ENCODE data around the gene DLGAP1.

DLGAP1 gene

GRCh38 chr18:4193086-4193485, 262.0 kb downstream of the DLGAP1 start:
- in situ Hi-C loops (cut with HindIII; ENCODE audit: low sequenced_read_pairs): no loop called here

GRCh38 chr18:4181882-4182568, 273.1 kb downstream of the DLGAP1 start:
- in situ Hi-C loops (cut with HindIII; ENCODE audit: low sequenced_read_pairs): no loop called here

DNA sequence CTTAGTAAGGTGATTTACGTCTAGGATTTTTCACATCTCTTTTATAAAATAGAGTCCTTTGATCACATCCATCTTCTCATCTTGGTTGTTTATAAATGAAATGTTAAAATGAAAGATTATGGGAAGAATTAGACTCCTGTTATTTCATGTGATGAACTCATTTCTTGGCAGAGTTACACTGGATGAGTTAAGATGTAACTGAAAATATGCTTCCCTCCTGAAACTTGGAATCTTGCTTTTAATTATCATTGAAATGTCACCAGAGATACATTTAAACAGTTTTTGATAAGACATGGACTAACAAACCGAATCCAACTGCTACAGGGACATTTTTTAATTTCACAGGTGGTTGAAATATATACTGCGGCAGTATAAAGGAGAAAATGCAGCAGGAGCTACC, 274.0 kb downstream of the DLGAP1 start:
- in situ Hi-C loops (cut with HindIII; ENCODE audit: low sequenced_read_pairs): no loop called here

DNA sequence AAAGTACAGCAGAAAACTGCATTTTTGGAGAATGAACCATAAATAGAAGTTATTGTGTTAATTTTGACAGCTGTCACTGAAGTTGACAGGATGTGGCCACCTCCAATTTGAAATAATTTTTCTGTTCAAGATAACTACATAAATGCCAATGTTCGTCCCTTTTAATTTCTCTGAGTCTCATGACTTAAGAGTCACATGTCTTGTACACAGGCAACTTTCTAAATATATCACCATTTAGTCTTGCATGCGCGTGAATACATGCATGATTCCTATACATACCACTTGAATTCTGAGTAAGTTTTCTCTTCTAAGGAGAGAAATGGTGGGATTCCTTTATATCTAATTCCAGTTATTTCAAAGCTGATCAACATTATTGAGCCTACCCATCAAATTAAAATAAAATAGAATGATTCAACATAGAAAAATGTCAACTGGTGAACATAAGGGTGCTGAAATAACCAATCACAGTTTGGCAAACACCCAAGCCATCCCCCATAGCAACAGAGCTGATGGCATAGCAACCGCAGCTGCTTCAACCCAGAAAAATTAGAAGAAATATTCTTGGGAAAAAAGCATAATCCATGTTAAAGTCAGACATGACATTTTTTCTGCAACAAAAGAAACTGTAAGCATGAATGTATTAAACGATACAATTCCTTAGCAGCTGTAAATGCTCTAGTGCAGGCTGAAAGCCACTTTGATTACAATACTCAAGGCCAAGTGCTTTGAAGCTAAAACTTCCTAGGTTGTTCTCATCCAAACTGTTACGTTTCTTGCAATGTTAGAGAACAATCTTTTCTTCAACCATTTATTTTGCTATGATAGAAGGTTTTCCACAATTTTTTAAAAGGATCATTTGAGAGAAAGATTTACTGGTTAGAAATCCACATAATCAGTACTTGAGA, 282.7 kb downstream of the DLGAP1 start:
- in situ Hi-C loops (cut with HindIII; ENCODE audit: low sequenced_read_pairs): no loop called here

DNA sequence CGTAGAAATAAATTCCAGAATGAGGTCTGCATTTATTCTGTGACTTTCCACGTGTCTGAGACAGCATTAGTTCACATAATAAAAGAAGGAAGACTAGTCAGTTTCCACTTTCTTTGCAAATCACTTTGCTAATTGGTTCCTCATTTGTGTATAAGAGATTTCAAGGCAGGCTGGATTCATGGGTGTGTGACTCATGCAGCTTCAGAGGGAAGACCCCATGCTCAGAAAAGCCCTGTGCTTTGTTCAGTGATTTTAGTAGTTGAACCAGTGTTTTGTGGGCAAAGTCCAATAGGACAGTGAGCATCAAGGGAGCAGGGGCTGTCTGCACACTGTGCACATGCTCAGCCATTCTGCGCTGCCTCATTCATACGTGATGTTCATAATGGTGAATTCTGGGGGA, 297.8 kb downstream of the DLGAP1 start:
- in situ Hi-C loops (cut with HindIII; ENCODE audit: low sequenced_read_pairs): no loop called here

DNA sequence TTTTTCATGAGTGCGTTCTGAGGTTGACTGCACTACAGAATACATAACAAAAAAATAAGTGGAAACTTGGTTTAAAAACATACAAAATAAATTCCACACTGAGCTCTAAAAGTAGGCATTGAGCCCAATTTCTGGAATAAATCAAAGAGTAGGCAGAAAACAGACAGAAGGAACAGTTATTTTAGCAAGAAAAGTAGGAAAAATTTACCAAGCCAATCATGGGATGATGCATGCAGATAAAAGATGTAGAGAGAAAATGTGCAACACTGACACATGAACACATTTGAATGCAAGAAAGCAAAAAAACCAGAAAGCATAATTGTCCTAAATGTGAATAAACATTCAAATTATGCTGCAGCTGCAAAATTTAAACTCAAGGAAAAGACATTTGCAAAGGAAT, 308.3 kb downstream of the DLGAP1 start:
- in situ Hi-C loops (cut with HindIII; ENCODE audit: low sequenced_read_pairs): no loop called here

DNA sequence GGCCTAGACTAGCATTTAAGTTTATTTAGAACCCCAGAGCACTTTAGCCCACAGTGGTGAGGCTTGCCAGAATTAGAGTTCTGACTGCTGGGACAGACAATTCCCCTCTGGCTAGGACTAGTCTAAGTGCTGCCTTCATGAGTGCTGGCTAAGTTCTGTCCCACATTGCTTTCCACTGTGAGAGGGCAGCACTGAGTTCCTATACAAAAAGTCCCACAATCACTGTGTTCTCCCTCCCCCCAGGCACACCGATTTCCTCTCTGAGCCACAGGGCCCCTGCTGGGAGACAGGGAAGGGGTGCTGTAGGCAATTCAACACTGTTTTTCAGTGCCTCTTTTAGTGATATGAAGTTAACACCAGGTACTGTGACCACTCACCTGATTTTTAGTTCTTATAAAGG, 310.9 kb downstream of the DLGAP1 start:
- in situ Hi-C loops (cut with HindIII; ENCODE audit: low sequenced_read_pairs): no loop called here

DNA sequence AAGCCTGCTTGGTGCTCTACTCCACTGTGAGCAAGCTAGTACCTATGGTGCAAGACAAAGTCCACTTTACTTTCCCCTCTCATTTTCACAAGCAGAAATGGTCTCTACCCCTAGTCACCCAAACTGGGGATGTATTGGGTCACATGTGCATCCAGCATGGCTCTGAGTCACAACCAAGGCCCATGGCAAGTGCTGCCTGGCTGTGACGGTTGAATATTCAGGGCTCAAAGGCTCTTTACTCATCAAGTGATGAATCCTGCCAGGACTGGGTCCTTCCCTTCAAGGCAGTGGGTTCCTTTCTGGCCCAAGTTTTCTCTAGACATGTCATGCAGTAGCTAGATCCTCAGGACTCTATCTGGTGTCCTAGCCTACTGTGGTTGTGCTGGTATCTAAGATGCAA, 311.5 kb downstream of the DLGAP1 start:
- in situ Hi-C loops (cut with HindIII; ENCODE audit: low sequenced_read_pairs): no loop called here

DNA sequence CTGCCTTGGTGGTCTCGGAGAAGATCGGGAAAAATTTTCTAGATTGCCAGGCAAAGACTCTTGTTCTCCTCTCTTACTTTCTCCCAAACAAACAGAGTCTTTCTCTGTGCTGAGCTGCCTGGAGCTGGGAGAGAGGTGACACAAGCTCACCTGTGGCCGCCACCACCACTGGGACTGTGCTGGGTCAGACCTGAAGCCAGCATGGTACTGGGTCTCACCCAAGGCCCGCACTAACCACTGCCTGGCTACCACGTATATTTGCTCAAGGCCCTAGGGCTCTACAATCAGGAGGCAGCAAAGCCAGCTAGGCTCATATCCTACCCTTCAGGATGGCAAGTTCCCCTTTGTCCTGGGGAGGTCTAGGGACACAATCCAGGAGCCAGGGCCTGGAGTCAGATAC, 312.2 kb downstream of the DLGAP1 start:
- in situ Hi-C loops (cut with HindIII; ENCODE audit: low sequenced_read_pairs): no loop called here

GRCh38 chr18:4134700-4135099, 320.4 kb downstream of the DLGAP1 start:
- in situ Hi-C loops (cut with HindIII; ENCODE audit: low sequenced_read_pairs): no loop called here

DNA sequence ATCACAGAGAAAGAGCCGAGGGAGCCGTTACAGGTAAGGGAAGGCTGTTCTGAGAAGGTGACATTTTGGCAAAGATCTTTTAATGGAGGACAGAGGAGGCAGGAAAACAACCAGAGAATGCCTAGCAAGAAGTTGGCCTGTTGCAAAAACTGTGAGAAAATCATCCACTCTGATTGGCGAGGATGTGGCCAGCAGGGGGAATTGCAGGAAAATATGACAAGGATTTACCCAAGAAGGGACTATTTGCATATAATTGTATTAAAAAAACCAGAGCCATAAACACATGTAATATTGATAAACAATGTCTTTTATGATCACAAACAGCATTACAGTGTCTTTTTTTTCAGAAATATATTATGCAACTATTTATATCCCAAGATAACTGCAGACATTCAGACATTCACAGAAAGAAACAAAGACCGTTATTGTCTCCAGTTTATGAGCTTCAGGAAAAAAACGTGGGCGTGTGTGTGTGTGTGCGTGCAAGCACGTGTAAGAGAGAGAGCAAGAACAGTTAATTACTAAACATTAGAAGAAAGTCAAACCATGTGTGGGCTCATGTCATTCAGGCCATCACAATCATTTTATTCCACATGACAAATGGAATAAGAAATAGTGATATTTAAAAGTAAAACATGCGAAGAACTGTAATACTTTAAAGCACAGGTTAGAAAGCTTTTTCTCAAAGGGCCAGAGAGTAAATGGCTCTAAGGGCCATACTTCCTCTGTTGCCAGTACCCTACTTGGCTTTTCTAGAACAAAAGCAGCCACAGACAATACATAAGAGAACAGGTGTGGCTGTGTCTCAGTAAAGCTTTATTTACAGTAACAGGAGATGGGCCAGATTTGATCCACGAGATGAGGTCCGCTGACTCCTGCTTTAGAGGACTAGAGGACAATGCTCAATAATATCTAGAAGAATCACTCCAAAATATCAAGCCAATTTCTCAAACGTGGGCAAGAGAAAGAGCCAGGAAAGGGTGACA, 324.1 kb downstream of the DLGAP1 start:
- in situ Hi-C loops (cut with HindIII; ENCODE audit: low sequenced_read_pairs): no loop called here

- in situ Hi-C loops (cut with HindIII; ENCODE audit: low sequenced_read_pairs): no loop called here
Observed at GRCh38 chr18:4126939-4127338, 328.2 kb downstream of the DLGAP1 start.

- in situ Hi-C loops (cut with HindIII; ENCODE audit: low sequenced_read_pairs): no loop called here
Observed at GRCh38 chr18:4125627-4126230, 329.4 kb downstream of the DLGAP1 start.

GRCh38 chr18:4125224-4125623, 329.9 kb downstream of the DLGAP1 start:
- in situ Hi-C loops (cut with HindIII; ENCODE audit: low sequenced_read_pairs): no loop called here

DNA sequence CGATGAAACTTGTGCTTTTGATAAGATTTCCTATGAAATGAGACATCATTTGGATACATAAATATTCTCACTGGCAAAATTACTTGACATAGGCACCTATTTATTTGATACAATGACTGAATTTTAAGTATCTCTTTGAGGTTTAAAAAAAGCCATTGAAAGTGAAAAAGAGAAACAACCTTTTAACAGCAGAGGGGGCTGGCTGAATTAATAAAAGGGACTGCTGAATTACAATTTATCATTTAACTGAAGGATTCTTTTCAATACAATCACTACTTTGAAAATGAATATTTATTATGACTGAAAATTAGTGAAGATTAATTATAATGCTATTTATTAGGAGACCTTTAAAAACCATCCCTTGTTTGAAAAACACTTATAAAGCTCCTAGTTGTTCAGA, 335.3 kb downstream of the DLGAP1 start:
- in situ Hi-C loops (cut with HindIII; ENCODE audit: low sequenced_read_pairs): no loop called here

DNA sequence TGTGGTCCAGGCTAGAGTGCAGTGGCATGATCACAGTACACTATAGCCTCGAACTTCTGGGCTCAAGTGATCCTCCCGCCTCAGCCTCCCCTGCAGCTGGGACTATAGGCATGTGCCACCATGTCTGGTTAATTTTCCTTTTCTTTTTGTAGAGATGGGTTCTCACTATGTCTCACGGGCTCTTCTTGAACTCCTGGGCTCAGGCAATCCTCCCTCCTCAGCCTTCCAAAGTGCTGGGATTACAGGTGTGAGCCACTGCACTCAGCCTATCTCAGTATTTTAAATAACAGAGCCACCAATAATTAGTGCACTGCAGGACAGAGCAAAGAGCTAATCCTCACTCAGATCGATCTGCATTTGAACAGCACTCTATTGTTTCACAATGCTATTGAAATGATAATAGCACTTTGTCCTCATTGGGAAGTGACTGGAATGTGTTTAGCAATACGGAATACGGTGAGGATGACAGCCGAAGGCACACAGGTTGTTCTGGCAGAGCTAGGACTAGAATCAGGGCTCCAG, 335.9 kb downstream of the DLGAP1 start:
- in situ Hi-C loops (cut with HindIII; ENCODE audit: low sequenced_read_pairs): no loop called here

- in situ Hi-C loops (cut with HindIII; ENCODE audit: low sequenced_read_pairs): no loop called here
Observed at GRCh38 chr18:4108016-4108415, 347.1 kb downstream of the DLGAP1 start.

DNA sequence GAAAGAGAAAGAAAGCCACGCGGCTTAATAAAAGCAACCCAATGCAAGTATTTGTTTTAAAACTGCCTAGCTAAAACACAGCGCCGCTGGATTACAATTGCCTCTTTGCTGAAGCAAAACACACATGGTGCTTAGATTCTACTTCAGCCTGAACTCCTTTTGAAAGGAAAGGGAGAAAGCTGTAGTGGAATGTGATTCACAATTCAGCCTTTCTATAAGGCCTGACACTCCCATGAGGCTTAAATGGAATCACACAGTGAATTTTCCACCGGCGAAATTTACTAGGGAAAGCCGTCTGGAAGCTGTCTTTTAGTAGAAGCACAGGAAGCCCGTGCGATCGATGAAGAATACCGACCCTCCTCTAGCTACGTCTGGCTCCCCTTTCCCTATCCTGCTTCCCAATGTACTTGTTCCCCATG, 348.0 kb downstream of the DLGAP1 start:
- in situ Hi-C loops (cut with HindIII; ENCODE audit: low sequenced_read_pairs): no loop called here

DNA sequence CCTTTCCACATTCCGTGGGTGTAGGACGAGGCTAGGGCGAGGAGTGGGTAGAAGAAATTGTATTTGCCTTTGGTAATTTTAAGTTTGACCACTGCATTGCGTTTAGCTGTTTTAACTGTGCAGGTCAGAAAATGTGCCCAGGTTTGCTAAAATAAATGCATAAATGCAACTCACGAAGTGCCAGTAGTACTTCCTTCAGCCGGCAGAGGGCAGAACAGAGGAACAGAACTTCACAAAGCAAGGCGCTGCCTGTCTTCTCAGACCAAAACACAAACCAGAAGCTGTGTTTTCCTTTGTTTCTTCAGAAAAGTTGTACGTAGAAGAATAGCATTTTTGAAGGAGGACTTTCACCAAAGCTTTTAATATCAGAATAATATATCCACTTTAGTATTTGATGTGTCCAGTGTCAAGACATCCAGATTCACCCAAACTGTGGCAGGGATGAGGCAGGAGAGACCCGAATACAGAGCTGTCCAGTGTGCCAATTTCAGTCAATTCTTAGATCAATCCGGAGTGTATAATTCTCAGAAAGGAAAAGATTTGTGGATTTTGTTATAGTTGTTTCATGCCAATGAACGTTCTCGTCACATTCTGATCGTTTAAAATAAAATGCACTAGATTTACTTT, 348.6 kb downstream of the DLGAP1 start:
- in situ Hi-C loops (cut with HindIII; ENCODE audit: low sequenced_read_pairs): no loop called here

GRCh38 chr18:4102901-4103300, 352.2 kb downstream of the DLGAP1 start:
- in situ Hi-C loops (cut with HindIII; ENCODE audit: low sequenced_read_pairs): no loop called here

Measured in DLD1 (cell line).